B cell (primary cell): ENCODE results near the gene CMTM3.

ENCODE experiments used
- EZH2 ChIP-seq: IDR thresholded peaks from 2 replicates; pipeline ENCODE4 v1.6.1; 2012; ENCODE audit warnings: borderline replicate concordance, low read depth, mild to moderate bottlenecking, moderate library complexity, low read length; ENCODE audit not compliant: insufficient read depth, poor library complexity, severe bottlenecking
- TF ChIP-seq, protein P1 (sequence below): fragments of 200-600 bp; IDR thresholded peaks from one replicate; pipeline ENCODE4 v1.8.0; 2022; ENCODE audit warnings: antibody characterized with exemption, mild to moderate bottlenecking

DNA sequence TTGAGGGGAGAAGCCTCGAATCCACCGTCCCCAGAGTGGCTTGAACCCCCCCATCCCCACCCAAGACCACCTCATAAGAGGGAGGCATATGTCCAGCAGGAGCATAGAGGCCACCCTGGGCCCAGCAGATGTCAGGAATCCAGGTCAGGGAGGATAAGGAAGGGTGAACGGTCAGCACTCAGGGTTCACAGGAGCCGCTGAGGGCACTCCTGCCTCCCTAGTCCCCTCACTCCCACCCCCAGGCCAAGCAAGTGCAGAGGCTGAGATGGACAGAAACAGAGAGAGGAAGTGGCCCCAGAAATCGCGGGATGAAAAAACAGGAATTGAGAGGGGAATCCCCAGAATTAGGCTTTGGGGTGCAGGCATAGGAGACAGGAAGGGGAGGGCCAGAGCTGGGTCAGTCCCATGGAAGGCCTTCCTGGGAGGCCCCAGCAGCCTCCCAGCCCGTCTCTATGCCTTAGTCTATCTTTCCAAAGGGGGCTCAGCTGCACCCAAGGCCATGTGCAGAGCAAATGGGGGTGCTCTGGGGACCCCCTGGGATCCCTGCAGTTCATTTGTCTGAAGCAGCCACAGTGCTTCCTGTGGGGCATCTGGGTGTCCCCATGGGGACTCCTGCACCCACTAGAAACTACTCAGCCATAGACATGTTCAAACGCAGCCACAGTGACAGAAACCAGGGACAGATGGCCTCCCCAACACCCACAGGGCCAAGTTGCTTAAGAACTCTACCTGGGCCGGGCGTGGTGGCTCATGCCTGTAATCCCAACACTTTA lies 1.7 kb downstream of the CMTM3 start:
- TF ChIP-seq, protein P1, sequence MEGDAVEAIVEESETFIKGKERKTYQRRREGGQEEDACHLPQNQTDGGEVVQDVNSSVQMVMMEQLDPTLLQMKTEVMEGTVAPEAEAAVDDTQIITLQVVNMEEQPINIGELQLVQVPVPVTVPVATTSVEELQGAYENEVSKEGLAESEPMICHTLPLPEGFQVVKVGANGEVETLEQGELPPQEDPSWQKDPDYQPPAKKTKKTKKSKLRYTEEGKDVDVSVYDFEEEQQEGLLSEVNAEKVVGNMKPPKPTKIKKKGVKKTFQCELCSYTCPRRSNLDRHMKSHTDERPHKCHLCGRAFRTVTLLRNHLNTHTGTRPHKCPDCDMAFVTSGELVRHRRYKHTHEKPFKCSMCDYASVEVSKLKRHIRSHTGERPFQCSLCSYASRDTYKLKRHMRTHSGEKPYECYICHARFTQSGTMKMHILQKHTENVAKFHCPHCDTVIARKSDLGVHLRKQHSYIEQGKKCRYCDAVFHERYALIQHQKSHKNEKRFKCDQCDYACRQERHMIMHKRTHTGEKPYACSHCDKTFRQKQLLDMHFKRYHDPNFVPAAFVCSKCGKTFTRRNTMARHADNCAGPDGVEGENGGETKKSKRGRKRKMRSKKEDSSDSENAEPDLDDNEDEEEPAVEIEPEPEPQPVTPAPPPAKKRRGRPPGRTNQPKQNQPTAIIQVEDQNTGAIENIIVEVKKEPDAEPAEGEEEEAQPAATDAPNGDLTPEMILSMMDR = no peak
- TF ChIP-seq EZH2 = no peak
